Activated CD4-positive, alpha-beta T cell treated with anti-CD3 and anti-CD28 coated beads, Interleukin-2, amount 50 U/mL, for 1 hour (primary cell): ENCODE results near the gene TMEM59.
"Not testable (repeated sequence)": the region's sequence is repeated elsewhere in the genome, so short reads cannot be mapped to it uniquely, and the experiment has no call there.

Source experiments
- DNase-seq: peaks from one replicate; pipeline ENCODE4 v3.0.0-alpha.2; 2020

The TMEM59 gene, protein sequence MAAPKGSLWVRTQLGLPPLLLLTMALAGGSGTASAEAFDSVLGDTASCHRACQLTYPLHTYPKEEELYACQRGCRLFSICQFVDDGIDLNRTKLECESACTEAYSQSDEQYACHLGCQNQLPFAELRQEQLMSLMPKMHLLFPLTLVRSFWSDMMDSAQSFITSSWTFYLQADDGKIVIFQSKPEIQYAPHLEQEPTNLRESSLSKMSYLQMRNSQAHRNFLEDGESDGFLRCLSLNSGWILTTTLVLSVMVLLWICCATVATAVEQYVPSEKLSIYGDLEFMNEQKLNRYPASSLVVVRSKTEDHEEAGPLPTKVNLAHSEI

GRCh38 chr1:54052934-54053744 is at the start of gene TMEM59, which contains the start of gene TCEANC2:
Gene TMEM59 (minus strand): TSS chr1:54053204. CDS start chr1:54053188, 16 bp downstream.
Gene TCEANC2 (plus strand): TSS chr1:54053608. CDS start chr1:54054423, 815 bp downstream.
- peak; percentile 95 for DNase-seq

GRCh38 chr1:54100500-54100899 is 47.5 kb upstream of the TMEM59 start:
- DNase-seq: no peak

DNA sequence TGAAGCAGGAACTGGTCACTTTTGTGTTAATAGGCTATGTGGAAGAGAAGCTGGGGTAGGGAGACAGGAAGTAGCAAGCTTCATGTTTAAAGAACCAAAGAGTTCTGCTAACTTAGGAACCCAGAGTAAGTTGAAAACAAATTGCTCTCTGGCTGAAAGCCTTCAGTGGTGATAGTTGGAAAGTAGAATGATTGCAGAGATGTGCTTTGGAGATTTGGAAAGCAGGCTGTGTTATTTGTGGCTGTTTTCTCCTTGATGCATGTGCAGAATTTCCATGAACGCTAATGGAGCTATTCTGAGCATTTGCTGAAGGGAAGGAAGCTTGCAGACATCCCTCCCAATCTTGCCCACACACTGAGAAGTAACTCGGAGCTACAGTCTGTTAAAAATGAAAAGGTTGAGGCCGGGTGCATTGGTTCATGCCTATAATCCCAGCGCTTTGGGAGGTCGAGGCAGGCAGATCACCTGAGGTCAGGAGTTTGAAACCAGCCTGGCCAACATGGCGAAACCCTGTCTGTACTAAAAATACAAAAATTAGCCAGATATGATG is 46.1 kb upstream of the TMEM59 start:
- DNase-seq: no peak

GRCh38 chr1:54096877-54097240 is 43.9 kb upstream of the TMEM59 start:
- no peak for DNase-seq

DNA sequence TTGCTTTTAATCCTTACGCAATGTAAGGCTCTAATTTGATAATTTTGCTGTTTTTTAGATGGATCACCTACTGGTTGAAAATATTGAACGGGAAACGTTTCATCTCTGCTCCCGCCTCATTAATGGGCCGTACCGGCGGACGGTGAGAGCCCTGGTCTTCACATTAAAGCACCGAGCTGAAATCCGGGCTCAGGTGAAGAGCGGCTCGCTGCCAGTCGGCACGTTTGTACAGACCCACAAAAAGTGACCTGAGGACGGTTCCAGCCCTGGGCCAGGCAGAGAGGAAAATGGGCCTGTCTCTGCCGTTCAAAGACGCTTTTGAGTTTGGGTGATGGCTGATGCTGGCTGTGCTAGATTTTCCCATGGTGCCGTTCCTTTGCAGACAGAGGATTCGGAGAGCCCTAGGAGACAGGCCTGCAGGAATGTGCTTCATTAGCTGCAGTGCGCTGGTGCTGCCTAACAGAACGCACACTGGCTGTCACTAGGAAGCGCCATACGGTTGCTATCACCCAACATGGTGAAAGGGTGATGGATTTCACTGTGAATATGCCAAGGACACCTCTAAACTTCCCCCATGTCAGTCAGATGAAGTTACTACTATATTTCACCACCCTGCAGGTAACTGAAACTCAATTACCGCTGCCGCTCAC is 43.3 kb upstream of the TMEM59 start:
- no peak for DNase-seq

GRCh38 chr1:54095546-54096226 is 42.7 kb upstream of the TMEM59 start:
- DNase-seq: no peak

- not testable (repeated sequence) for DNase-seq
Measured at GRCh38 chr1:54094730-54095105, 41.7 kb upstream of the TMEM59 start.

DNA sequence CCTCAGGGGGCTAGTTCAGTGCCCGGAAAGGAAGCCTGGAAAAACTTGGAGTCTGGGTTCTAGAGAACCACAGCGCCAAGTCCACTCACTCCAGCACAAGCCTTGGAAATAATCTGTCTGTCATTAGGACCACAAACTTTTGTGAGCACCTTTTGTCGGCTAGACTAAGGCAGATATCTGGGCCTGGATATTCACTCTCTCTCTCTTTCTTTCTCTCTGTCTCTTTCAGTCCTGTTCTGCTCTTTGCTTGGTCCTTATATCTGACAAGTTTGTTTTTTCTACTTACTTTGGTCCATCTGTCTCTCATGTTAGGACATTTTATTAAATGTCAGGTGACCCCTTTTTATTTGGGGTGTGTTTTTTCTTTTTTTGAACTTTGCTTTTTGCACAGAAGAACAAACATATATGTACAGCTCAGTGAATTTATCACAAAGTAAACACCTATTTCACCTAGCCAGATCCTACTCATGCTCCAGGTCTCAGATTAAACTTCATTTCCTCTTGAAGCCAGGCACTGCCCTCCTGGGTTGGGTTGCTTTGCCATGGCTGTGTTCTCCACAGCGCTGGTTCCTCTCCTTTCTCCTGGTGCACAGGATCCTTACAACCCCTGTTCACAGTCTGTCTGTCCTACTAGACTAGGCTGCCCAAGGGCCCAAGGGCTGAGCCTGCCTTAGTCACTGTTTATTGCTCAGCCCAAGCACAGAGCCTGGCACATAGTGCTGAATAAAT is 41.2 kb upstream of the TMEM59 start:
- no peak for DNase-seq

- DNase-seq: no peak
Measured at GRCh38 chr1:54091666-54092065, 38.7 kb upstream of the TMEM59 start.

DNA sequence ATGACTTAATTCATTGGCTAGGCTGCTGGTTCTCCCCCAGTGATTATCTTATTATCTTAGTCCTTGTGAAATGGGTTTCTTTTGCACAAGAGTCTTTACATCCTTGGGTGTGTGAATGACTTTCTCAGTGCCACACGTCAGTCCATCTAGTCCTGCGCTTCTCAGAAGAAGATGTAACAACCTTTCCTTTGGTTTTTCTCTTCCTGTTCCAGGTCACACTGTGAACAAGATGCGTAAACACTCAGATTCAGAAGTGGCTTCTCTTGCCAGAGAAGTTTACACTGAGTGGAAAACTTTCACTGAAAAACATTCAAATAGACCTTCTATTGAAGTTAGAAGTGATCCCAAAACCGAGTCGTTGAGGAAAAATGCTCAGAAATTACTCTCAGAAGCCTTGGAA is 35.4 kb upstream of the TMEM59 start:
- no peak for DNase-seq

GRCh38 chr1:54086754-54087153 is 33.8 kb upstream of the TMEM59 start:
- DNase-seq: no peak

DNA sequence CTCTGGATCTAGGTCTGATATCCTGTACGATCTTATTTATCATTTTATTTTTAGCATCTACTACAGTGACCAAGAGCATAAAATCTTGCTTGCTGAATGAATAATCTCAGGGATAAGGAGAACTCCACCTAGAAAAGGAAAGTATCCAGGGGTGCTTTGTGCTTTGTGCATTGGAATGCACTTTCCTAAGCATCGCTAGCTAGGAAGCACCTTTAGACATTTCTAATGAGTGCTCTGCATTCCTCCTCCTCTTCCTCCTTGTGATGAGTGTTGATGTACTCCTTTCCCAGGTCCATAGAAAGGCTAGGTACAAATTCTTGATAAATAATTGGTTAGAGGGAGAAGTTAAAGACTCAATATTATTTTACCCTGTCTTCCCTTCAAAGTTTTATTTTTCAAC is 31.8 kb upstream of the TMEM59 start:
- no peak for DNase-seq

DNA sequence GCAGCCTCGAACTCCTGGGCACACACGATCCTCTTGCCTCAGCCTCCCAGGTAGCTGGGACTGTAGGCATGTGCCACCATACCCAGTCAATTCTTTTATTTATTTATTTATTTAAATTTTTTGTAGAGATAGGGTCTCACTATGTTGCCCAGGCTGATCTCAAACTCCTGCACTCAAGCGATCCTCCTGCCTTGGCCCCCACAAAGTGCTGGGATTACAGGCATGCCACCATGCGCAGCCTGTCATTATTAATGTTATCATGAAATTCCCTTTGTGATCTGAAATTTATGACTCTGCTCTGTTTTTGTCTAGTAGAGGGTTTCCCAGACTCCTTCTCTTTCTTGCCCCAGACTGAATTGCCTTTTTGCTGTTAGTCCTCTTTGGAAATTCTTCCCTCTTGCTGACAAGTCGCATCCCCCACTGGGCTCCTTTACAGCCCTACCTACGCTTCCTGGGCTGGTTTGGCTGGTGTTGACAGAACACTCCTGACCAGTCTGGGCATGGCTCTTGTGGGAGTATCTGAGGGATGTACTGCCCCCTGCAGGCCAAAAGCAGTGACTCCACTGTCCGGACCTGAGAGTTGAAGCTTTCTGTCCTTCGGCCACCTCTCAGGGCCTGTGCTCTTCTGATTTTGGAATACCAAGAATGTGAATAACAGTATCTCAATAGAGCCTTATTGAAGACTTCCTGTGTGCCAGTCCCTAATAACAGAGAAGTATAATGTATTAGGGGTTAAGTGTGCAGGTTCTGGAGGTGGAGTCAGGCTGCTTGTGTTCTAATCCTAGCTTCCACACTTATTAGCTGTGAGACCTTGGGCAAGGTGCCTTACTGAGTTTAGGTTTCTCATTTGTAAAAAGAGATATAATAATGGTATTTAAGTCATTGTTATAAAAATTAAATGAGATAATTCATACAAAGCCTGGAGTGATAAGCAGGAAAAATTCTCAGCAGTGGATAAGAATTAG is 28.6 kb upstream of the TMEM59 start:
- peak; percentile 53 for DNase-seq

GRCh38 chr1:54080598-54081049 is 27.6 kb upstream of the TMEM59 start:
- no peak for DNase-seq

GRCh38 chr1:54077359-54077758 is 24.4 kb upstream of the TMEM59 start:
- no peak for DNase-seq

- DNase-seq: no peak
Measured at GRCh38 chr1:54070171-54070837, 17.3 kb upstream of the TMEM59 start.

DNA sequence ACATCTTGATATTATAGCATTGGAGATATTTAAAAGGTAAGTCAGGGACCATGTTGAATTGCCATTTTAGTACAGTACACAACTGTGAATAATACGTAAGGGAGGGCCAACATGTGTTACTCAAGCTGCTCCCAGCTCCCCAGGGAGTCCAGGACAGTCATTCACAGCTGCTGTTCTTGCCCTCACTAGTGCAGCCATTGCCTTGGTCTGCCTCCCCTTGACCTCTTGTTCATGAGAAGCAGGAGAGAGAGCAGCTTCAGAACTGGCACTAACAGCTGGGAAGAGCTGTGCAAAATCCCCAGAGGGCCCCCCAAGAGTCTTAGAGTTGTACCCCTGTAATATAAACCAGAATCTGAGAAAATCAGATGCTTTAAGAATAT is 16.8 kb upstream of the TMEM59 start:
- DNase-seq: no peak

GRCh38 chr1:54064299-54064698 is 11.3 kb upstream of the TMEM59 start:
- DNase-seq: no peak

DNA sequence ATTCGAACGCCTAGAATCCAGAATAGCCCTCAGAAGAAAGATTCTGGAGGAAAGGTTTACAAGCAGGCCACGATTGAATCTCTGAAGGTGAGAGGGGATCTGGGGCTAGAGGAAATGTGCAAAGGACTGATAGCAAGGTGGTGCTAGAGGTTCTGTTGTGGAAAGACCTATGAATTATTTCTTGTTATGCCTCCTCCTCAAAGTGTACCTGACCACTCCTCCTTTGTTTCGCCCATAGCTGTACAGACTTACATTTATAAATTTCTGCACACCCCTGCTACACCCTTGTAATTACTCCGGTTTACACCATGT is 1.4 kb upstream of the TMEM59 start:
- no peak for DNase-seq

- DNase-seq: no peak
Measured at GRCh38 chr1:54053745-54054437, 887 bp upstream of the TMEM59 start.
